Keratinocyte (primary cell): ENCODE measurements around the gene LTC4S. TPM values are rescaled to one million over a fixed set of nuclear protein-coding genes. Genes with fewer than 3 reads are reported as not detected.

Experiments used
- DNase-seq: peaks from one replicate; pipeline ENCODE4 v3.0.0-alpha.2; 2011; ENCODE audit warnings: low read depth, missing footprints, low spot score
- FAIRE-seq: peaks from 2 replicates; lab custom pipeline; 2011; peaks lifted over from hg19 to GRCh38; lab: Jason Lieb, UNC
- H2AFZ ChIP-seq: 2 replicates; pipeline ENCODE4 v1.6.0; 2012; ENCODE audit warnings: low read length, control low read depth, inconsistent platforms; ENCODE audit not compliant: control insufficient read depth
- H3K27ac ChIP-seq: 2 replicates; pipeline ENCODE4 v1.5.1; 2011; ENCODE audit warnings: low read length; ENCODE audit not compliant: control insufficient read depth, insufficient read depth
- H3K27me3 ChIP-seq: 3 replicates; pipeline ENCODE4 v1.6.0; 2011; ENCODE audit warnings: low read length; ENCODE audit not compliant: control insufficient read depth, insufficient read depth; ENCODE audit errors: extremely low read depth
- H3K36me3 ChIP-seq, 2 experiments: 2 replicates in 1 of 2; 3 replicates in 1 of 2; pipeline ENCODE4 v1.5.1; 2011; ENCODE audit warnings: low read length in 2 of 2, mild to moderate bottlenecking in 1 of 2; ENCODE audit not compliant: control insufficient read depth in 2 of 2, insufficient read depth in 2 of 2; ENCODE audit errors: extremely low read depth in 1 of 2
- H3K4me1 ChIP-seq: 3 replicates; pipeline ENCODE4 v1.5.1; 2011; ENCODE audit warnings: low read length; ENCODE audit not compliant: control insufficient read depth, insufficient read depth; ENCODE audit errors: extremely low read depth
- H3K4me2 ChIP-seq: 3 replicates; pipeline ENCODE4 v1.6.0; 2011; ENCODE audit warnings: low read depth, low read length; ENCODE audit not compliant: control insufficient read depth, insufficient read depth; ENCODE audit errors: extremely low read depth
- H3K4me3 ChIP-seq, 3 experiments: fragments of 200-600 bp in 1 of 3; sonication (generic) in 1 of 3; 2 replicates in 2 of 3; 3 replicates in 1 of 3; pipeline ENCODE4 v1.5.1; 2011 to 2016; ENCODE audit warnings: low read length in 3 of 3, mild to moderate bottlenecking in 3 of 3, control low read depth in 2 of 3, inconsistent platforms in 1 of 3, low read depth in 1 of 3, mixed read lengths in 1 of 3, mixed run types in 1 of 3, moderate library complexity in 1 of 3; ENCODE audit not compliant: control insufficient read depth in 2 of 3, insufficient read depth in 2 of 3; ENCODE audit errors: extremely low read depth in 1 of 3
- H3K79me2 ChIP-seq: 2 replicates; pipeline ENCODE4 v1.6.0; 2012; ENCODE audit warnings: low read length; ENCODE audit not compliant: control insufficient read depth, insufficient read depth
- H3K9ac ChIP-seq: 3 replicates; pipeline ENCODE4 v1.6.0; 2011; ENCODE audit warnings: low read length; ENCODE audit not compliant: control insufficient read depth, insufficient read depth; ENCODE audit errors: extremely low read depth
- H3K9me1 ChIP-seq: 3 replicates; pipeline ENCODE4 v1.6.0; 2011; ENCODE audit warnings: low read length; ENCODE audit not compliant: control insufficient read depth, insufficient read depth; ENCODE audit errors: extremely low read depth
- H3K9me3 ChIP-seq: 2 replicates; pipeline ENCODE4 v1.5.1; 2012; ENCODE audit warnings: low read depth, low read length; ENCODE audit not compliant: control insufficient read depth
- H4K20me1 ChIP-seq: 3 replicates; pipeline ENCODE4 v1.6.0; 2011; ENCODE audit warnings: low read length; ENCODE audit not compliant: control insufficient read depth, insufficient read depth; ENCODE audit errors: extremely low read depth
- EZH2 ChIP-seq: IDR thresholded peaks from one replicate; pipeline ENCODE4 v1.6.1; 2012; ENCODE audit warnings: inconsistent platforms, mild to moderate bottlenecking, low read length, moderate library complexity
- dilution Hi-C: fragments of 300-500 bp; cut with MboI; formaldehyde crosslinking; loops from one replicate; pipeline ENCODE4 v1.7.0; 2020; ENCODE audit warnings: low sequenced_read_pairs; ENCODE audit not compliant: extremely low pct_ligation_motif_present
- polyA plus RNA-seq, 5 experiments: library from polyadenylated mRNA; depleted of rRNA in 3 of 5; stranded (reverse) in 3 of 5; stranded (forward) in 1 of 5; unstranded in 1 of 5; fragments of >200 nt; gene quantifications; 1 replicate in 1 of 5; 2 replicates in 3 of 5; 3 replicates in 1 of 5; pipeline versions ENCODE4 v1.2.1 to v1.2.3, GENCODE V29; 2011 to 2012; ENCODE audit warnings: missing spikeins in 2 of 5, low read depth in 1 of 5, low replicate concordance in 1 of 5
- TF ChIP-seq, protein P1 (sequence below), 3 experiments: IDR thresholded peaks in 1 of 3; conservative IDR thresholded peaks in 1 of 3; optimal IDR thresholded peaks in 1 of 3; 2 replicates in 2 of 3; 3 replicates in 1 of 3; pipeline versions ENCODE3 to v1.5.1; 2011; ENCODE audit warnings: low read length in 3 of 3, mild to moderate bottlenecking in 3 of 3, moderate library complexity in 2 of 3, control low read depth in 1 of 3, inconsistent platforms in 1 of 3; ENCODE audit not compliant: insufficient read depth in 2 of 3; ENCODE audit errors: extremely low read depth in 1 of 3

Gene LTC4S
- polyA plus RNA-seq, 1 donor (not counting 4 experiments of a cell fraction or from before 2014, with no cell fraction given), result not detected

DNA sequence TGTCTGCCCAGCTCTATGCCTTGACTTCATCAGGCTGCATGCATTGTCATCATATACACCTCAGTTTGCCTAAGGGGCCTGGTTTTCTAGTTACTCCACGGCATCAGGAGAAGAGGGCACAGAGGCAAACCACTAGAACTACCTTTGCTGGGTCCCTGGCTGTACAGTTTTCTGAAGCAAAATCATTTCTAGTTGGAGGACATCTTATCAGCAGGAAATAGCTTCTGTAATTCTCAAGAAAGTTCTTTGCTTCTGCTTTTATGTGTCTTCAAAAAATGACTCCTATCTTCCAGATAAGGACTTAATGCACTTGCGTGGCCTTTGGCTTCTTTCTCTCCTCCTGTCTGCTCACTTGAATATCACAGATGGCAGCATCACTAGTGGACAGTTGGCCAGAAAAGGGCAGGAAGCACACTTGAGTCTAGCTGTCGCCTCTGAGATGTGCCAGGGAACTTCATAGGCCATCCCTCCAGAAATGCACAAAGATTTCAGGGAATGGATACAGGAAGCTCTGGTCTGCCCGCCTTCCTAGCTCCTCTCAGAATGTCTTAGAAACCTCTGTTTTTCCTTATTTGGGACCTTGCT is 22.4 kb upstream of the LTC4S start:
- Histone ChIP-seq H3K4me1 (no peaks in the 10 kb centered on the region), H3K27ac (no peak overlapping the region), H3K79me2 (peaks cover 3% of the 10 kb centered on the region), H3K36me3 (peaks cover 33 to 47% of the 10 kb centered on the region in 2 experiments), H3K9me1 (no peaks in the 10 kb centered on the region), H3K9me3 (no peaks in the 10 kb centered on the region), H3K4me2 (no peak overlapping the region), H4K20me1 (peaks cover 2% of the 10 kb centered on the region), H3K27me3 (no peaks in the 10 kb centered on the region), H2AFZ (no peak overlapping the region), H3K9ac (no peak overlapping the region), H3K4me3 (no peak overlapping the region)
- dilution Hi-C loops, result no loop called here
- FAIRE-seq (no peak), DNase-seq (no peak)
- TF ChIP-seq, protein P1, sequence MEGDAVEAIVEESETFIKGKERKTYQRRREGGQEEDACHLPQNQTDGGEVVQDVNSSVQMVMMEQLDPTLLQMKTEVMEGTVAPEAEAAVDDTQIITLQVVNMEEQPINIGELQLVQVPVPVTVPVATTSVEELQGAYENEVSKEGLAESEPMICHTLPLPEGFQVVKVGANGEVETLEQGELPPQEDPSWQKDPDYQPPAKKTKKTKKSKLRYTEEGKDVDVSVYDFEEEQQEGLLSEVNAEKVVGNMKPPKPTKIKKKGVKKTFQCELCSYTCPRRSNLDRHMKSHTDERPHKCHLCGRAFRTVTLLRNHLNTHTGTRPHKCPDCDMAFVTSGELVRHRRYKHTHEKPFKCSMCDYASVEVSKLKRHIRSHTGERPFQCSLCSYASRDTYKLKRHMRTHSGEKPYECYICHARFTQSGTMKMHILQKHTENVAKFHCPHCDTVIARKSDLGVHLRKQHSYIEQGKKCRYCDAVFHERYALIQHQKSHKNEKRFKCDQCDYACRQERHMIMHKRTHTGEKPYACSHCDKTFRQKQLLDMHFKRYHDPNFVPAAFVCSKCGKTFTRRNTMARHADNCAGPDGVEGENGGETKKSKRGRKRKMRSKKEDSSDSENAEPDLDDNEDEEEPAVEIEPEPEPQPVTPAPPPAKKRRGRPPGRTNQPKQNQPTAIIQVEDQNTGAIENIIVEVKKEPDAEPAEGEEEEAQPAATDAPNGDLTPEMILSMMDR (optimal IDR thresholded peaks at IDR 0.05 in 1 of 3, IDR thresholded peaks at IDR 0.05 in 1 of 3, conservative IDR thresholded peaks at IDR 0.05 in 1 of 3; ENCODE audit: extremely low read depth in 1 of 3, insufficient read depth in 2 of 3, low read length in 3 of 3), result no peak

DNA sequence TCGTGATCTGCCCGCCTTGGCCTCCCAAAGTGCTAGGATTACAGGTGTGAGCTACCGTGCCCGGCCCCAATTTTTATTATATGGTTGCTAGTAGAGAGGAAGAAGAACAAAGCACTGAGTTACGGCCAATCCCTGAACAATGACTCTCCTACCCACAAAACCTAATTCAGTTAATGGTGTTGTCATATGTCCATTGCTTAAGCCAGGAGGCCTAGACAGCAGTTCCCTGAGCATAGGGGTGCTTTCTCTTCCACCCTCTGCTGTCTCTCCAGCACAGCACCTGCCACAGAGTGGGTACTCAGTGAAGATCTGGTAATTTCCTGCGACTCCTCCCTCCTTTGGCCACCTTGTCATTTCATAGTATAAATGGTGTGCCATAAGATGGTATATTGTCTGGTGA is 21.4 kb upstream of the LTC4S start:
- Histone ChIP-seq H2AFZ (no peak overlapping the region), H3K9me1 (no peaks in the 10 kb centered on the region), H3K27me3 (no peaks in the 10 kb centered on the region), H3K36me3 (peaks cover 29 to 45% of the 10 kb centered on the region in 2 experiments), H4K20me1 (peaks cover 2% of the 10 kb centered on the region), H3K4me2 (no peak overlapping the region), H3K4me3 (no peak overlapping the region), H3K27ac (no peak overlapping the region), H3K4me1 (no peaks in the 10 kb centered on the region), H3K9ac (no peak overlapping the region), H3K79me2 (no peaks in the 10 kb centered on the region), H3K9me3 (no peaks in the 10 kb centered on the region)
- dilution Hi-C loops, result no loop called here
- FAIRE-seq (no peak), DNase-seq (no peak)
- no peak for TF ChIP-seq EZH2
- TF ChIP-seq, protein P1 (optimal IDR thresholded peaks at IDR 0.05 in 1 of 3, IDR thresholded peaks at IDR 0.05 in 1 of 3, conservative IDR thresholded peaks at IDR 0.05 in 1 of 3; ENCODE audit: extremely low read depth in 1 of 3, insufficient read depth in 2 of 3, low read length in 3 of 3), result no peak
